HAP-1 (cell line): ENCODE data around the gene PDE6H.

Experiments used
- DNase-seq, 2 experiments: peaks; one replicate each; pipeline ENCODE4 v3.0.0-alpha.2; 2016 to 2020; ENCODE audit warnings: low spot score in 2 of 2
- H3K27me3 ChIP-seq: fragments of 250-450 bp; sonication (Bioruptor Pico); 2 replicates; pipeline ENCODE4 v1.5.1; 2020; ENCODE audit warnings: low read depth, mild to moderate bottlenecking, moderate library complexity
- H3K36me3 ChIP-seq: fragments of 250-450 bp; sonication (Bioruptor Pico); replicated peaks from 2 replicates; pipeline ENCODE4 v1.5.1; 2020; ENCODE audit warnings: mild to moderate bottlenecking
- H3K4me1 ChIP-seq: fragments of 250-450 bp; sonication (Bioruptor Pico); 2 replicates; pipeline ENCODE4 v1.5.1; 2020; ENCODE audit warnings: mild to moderate bottlenecking
- H3K4me3 ChIP-seq: fragments of 250-450 bp; sonication (Bioruptor Pico); 2 replicates; pipeline ENCODE4 v1.5.1; 2020; ENCODE audit warnings: mild to moderate bottlenecking, moderate library complexity
- H3K9me3 ChIP-seq: fragments of 250-450 bp; sonication (Bioruptor Pico); 2 replicates; pipeline ENCODE4 v1.5.1; 2020; ENCODE audit warnings: mild to moderate bottlenecking, moderate library complexity
- in situ Hi-C: fragments of 300-500 bp; cut with MboI; formaldehyde crosslinking; loops from 3 replicates; pipeline ENCODE4 v1.14.3; 2020; ENCODE audit warnings: low sequenced_read_pairs, inconsistent platforms, mixed read lengths

Gene PDE6H

DNA sequence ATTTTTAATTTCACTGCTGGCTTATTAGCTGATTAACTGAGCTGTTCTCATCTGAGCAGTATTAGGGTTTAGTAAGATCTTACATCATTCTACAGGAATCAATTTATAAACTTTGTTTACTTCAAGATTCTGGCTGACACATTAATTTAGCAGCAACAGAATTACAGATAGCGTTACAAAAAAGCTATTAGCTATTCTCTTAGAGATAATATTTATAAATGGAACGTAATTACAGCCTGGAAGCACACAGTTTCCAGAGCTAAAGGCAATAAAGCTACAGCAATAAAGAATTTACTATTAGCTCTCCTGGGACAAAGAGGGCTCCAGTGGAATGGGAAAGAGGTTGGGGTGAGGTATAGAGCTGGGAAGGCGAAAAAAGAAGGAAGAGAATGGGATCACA, 34.7 kb downstream of the PDE6H start:
- H3K4me1 ChIP-seq: no peaks in the 10 kb centered on the region
- in situ Hi-C loops: no loop called here
- peaks cover 18% of the 10 kb centered on the region for H3K27me3 ChIP-seq
- H3K36me3 ChIP-seq: no peaks in the 10 kb centered on the region
- no peaks in the 10 kb centered on the region for H3K9me3 ChIP-seq
- DNase-seq: no peak
- H3K4me3 ChIP-seq: no peak overlapping the region

DNA sequence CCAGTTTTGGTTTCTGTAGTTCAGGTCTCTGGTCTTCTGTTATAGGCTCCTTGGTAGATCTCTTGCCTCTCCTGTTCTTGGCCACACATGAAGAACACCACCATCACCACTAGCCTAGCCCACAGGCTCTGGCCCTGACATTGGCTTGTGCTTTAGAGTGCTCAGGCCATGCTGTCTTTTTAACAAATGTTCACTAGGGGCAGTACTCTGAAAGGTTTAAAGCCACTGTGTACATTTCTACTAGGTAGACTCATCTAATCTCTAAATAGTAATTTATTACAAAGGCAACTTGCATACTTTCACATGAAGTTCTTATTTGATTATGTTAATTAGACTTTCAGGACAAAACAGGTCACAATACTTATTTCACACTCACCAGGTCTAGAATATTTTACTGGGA, 38.3 kb downstream of the PDE6H start:
- H3K36me3 ChIP-seq: no peaks in the 10 kb centered on the region
- in situ Hi-C loops: no loop called here
- no peaks in the 10 kb centered on the region for H3K4me1 ChIP-seq
- no peak for DNase-seq
- H3K27me3 ChIP-seq: no peaks in the 10 kb centered on the region
- H3K9me3 ChIP-seq: no peaks in the 10 kb centered on the region
- H3K4me3 ChIP-seq: no peak overlapping the region

DNA sequence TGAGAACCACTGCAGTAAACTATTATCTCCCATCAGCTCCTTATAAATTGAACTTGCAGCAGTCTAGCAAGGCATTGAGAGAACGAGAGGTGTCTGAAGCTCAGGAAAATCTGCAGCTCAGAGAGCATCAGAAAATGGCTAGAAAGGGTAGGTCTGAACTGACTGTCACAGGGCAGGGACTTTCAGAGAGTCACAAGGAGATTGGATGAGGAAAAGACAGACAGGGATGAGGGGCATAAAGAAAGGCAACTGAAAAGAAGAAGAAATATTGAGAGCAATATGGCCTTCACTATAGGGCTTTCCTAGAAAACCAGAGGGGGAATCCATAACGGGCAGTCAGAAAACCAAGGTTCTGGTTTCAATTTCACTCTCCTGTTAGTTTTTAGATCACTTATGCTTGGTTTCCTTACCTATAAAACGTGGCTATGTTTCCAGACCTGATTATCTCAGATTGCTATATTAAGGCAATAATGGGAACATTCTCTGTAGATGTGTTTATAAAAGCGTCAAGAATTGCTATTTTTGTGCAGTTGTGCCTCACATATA, 40.9 kb downstream of the PDE6H start:
- Histone ChIP-seq H3K36me3 (no peaks in the 10 kb centered on the region), H3K27me3 (no peaks in the 10 kb centered on the region), H3K4me3 (no peak overlapping the region), H3K9me3 (no peaks in the 10 kb centered on the region), H3K4me1 (no peaks in the 10 kb centered on the region)
- no peak for DNase-seq
- in situ Hi-C loops: no loop called here

DNA sequence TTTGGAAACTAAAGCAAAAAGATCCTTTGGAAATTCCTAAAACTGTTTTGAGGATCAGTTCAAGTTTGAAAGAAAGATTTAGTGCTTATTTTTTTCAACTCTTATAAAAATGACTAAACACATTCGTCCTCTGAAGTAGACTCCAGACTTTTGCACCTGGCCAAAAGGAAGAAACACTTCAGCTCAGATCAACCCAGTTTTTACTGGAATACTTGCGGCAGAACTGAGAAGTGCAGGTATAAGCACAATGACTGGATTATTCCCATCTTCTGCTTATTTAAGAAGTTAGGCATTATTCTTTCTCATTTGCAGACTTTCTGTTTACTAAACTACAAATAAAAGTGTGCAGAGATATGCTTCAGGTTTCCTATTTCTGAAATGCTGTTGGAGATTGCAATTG, 41.9 kb downstream of the PDE6H start:
- in situ Hi-C loops: no loop called here
- Histone ChIP-seq H3K4me1 (no peaks in the 10 kb centered on the region), H3K36me3 (no peaks in the 10 kb centered on the region), H3K4me3 (no peak overlapping the region), H3K9me3 (no peaks in the 10 kb centered on the region), H3K27me3 (no peaks in the 10 kb centered on the region)
- DNase-seq: no peak

DNA sequence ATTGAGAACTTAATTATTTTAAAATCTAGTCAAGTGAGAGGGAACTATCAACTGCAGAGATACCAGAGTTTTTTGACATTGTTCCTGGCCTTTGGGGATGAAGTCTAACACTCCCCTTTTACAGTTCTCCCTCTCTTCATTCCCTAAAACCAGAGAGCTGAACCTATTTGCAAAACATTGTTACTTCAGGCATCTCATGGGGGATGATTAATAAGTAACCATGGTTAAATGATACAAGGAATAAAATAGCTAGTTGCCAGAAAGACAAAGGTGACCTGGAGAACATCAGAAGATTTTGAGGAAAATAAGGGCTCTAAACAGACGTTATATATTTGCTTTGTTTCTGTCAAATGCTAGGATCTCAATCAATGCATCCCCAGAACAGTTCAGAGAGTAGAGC, 42.3 kb downstream of the PDE6H start:
- in situ Hi-C loops: no loop called here
- no peak overlapping the region for H3K4me3 ChIP-seq
- no peaks in the 10 kb centered on the region for H3K4me1 ChIP-seq
- no peak for DNase-seq
- H3K9me3 ChIP-seq: no peaks in the 10 kb centered on the region
- no peaks in the 10 kb centered on the region; the same call in 1 of the 2 replicates for H3K27me3 ChIP-seq
- no peaks in the 10 kb centered on the region for H3K36me3 ChIP-seq

DNA sequence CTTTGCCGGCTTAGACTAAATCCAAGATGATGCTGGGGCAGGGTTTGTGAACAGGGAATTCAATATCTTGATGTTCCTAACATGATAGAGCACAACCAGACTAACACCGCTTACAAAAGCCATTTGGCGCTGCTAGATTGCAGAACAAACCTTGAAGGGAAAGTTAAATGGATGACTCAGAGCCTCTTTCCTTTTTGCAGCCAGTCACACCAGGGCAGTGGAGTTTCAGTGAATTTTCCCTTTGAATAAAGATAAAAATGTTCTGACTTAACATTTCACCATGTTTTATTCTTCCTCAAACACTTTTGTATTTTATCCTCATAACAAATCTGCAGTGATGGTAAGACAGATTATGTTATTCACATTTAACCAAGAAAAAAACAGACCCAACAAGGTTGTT, 47.3 kb downstream of the PDE6H start:
- H3K27me3 ChIP-seq: peaks cover 5% of the 10 kb centered on the region; the same call in 1 of the 2 replicates
- no peak overlapping the region for H3K4me3 ChIP-seq
- no peak for DNase-seq
- H3K36me3 ChIP-seq: no peaks in the 10 kb centered on the region
- in situ Hi-C loops: no loop called here
- no peaks in the 10 kb centered on the region for H3K9me3 ChIP-seq
- H3K4me1 ChIP-seq: no peaks in the 10 kb centered on the region
